Measurements from ENCODE around the gene EGFLAM.

Gene EGFLAM

GRCh38 chr5:38434966-38435705 is 176.8 kb downstream of the EGFLAM start:
- H3K4me3 ChIP-seq (IDR thresholded peaks at IDR 0.05; ENCODE audit: insufficient read depth, low read depth, low read length) = no peak overlapping the region
- no peak for TF ChIP-seq CTCF (conservative IDR thresholded peaks at IDR 0.05; ENCODE audit: low read depth, low read length)
- no peaks in the 10 kb centered on the region for H4K20me1 ChIP-seq (ENCODE audit: insufficient read depth)
- H3K79me2 ChIP-seq (ENCODE audit: insufficient read depth, low read depth) = no peaks in the 10 kb centered on the region
- H3K4me2 ChIP-seq = no peak overlapping the region
- no peaks in the 10 kb centered on the region for H3K4me1 ChIP-seq (ENCODE audit: low read depth, poor library complexity, severe bottlenecking)
- H3K27ac ChIP-seq = no peak overlapping the region
- H3K27me3 ChIP-seq (ENCODE audit: insufficient read depth, low read depth) = no peaks in the 10 kb centered on the region
- H2AFZ ChIP-seq (ENCODE audit: low read depth) = no peak overlapping the region
- no peak overlapping the region for H3K9ac ChIP-seq
- no peaks in the 10 kb centered on the region for H3K36me3 ChIP-seq (ENCODE audit: insufficient read depth)

GRCh38 chr5:38438757-38439156 is 180.4 kb downstream of the EGFLAM start:
- no peaks in the 10 kb centered on the region for H3K27me3 ChIP-seq (ENCODE audit: insufficient read depth, low read depth)
- TF ChIP-seq CTCF (conservative IDR thresholded peaks at IDR 0.05; ENCODE audit: low read depth, low read length) = no peak

GRCh38 chr5:38441453-38442246 is 183.3 kb downstream of the EGFLAM start:
- Histone ChIP-seq H2AFZ (ENCODE audit: low read depth) (no peak overlapping the region), H3K27ac (no peak overlapping the region), H3K27me3 (ENCODE audit: insufficient read depth, low read depth) (no peaks in the 10 kb centered on the region), H3K36me3 (ENCODE audit: insufficient read depth) (no peaks in the 10 kb centered on the region), H3K79me2 (ENCODE audit: insufficient read depth, low read depth) (no peaks in the 10 kb centered on the region), H3K4me1 (ENCODE audit: low read depth, poor library complexity, severe bottlenecking) (no peaks in the 10 kb centered on the region), H3K9ac (no peak overlapping the region), H4K20me1 (ENCODE audit: insufficient read depth) (no peaks in the 10 kb centered on the region), H3K4me3 (IDR thresholded peaks at IDR 0.05; ENCODE audit: insufficient read depth, low read depth, low read length) (no peak overlapping the region), H3K4me2 (no peak overlapping the region)
- peak; percentile 94 for TF ChIP-seq CTCF (conservative IDR thresholded peaks at IDR 0.05; ENCODE audit: low read depth, low read length)

More at GRCh38 chr5:38438757-38439156, 180.4 kb downstream of the EGFLAM start:
- no peak overlapping the region for H3K9ac ChIP-seq
- no peak overlapping the region for H3K4me2 ChIP-seq
- H3K4me1 ChIP-seq (ENCODE audit: low read depth, poor library complexity, severe bottlenecking) = no peaks in the 10 kb centered on the region
- H3K27ac ChIP-seq = no peak overlapping the region
- no peak overlapping the region for H2AFZ ChIP-seq (ENCODE audit: low read depth)
- H3K36me3 ChIP-seq (ENCODE audit: insufficient read depth) = no peaks in the 10 kb centered on the region
- no peaks in the 10 kb centered on the region for H3K79me2 ChIP-seq (ENCODE audit: insufficient read depth, low read depth)
- no peaks in the 10 kb centered on the region for H4K20me1 ChIP-seq (ENCODE audit: insufficient read depth)
- H3K4me3 ChIP-seq (IDR thresholded peaks at IDR 0.05; ENCODE audit: insufficient read depth, low read depth, low read length) = no peak overlapping the region

- Histone ChIP-seq H3K27me3 (ENCODE audit: insufficient read depth, low read depth) (no peaks in the 10 kb centered on the region), H2AFZ (ENCODE audit: low read depth) (no peak overlapping the region), H4K20me1 (ENCODE audit: insufficient read depth) (no peaks in the 10 kb centered on the region), H3K9ac (no peak overlapping the region), H3K79me2 (ENCODE audit: insufficient read depth, low read depth) (no peaks in the 10 kb centered on the region), H3K27ac (no peak overlapping the region), H3K4me2 (no peak overlapping the region), H3K4me1 (ENCODE audit: low read depth, poor library complexity, severe bottlenecking) (no peaks in the 10 kb centered on the region), H3K36me3 (ENCODE audit: insufficient read depth) (no peaks in the 10 kb centered on the region), H3K4me3 (IDR thresholded peaks at IDR 0.05; ENCODE audit: insufficient read depth, low read depth, low read length) (no peak overlapping the region)
- no peak for TF ChIP-seq CTCF (conservative IDR thresholded peaks at IDR 0.05; ENCODE audit: low read depth, low read length)
These were observed 183.9 kb downstream of the EGFLAM start for GRCh38 chr5:38442247-38442573.

All from KMS-11 (cell line).